ENCODE results near the gene KRT86. TPM values are rescaled to one million over a fixed set of nuclear protein-coding genes. Genes with fewer than 3 reads are reported as not detected.
A peak's percentile ranks its signal among the peaks of the same experiment; 100 is the strongest.
"Not testable (repeated sequence)": the region's sequence is repeated elsewhere in the genome, so short reads cannot be mapped to it uniquely, and the experiment has no call there.

The KRT86 gene
- total and polyA plus RNA-seq, 5 donors: not detected

DNA sequence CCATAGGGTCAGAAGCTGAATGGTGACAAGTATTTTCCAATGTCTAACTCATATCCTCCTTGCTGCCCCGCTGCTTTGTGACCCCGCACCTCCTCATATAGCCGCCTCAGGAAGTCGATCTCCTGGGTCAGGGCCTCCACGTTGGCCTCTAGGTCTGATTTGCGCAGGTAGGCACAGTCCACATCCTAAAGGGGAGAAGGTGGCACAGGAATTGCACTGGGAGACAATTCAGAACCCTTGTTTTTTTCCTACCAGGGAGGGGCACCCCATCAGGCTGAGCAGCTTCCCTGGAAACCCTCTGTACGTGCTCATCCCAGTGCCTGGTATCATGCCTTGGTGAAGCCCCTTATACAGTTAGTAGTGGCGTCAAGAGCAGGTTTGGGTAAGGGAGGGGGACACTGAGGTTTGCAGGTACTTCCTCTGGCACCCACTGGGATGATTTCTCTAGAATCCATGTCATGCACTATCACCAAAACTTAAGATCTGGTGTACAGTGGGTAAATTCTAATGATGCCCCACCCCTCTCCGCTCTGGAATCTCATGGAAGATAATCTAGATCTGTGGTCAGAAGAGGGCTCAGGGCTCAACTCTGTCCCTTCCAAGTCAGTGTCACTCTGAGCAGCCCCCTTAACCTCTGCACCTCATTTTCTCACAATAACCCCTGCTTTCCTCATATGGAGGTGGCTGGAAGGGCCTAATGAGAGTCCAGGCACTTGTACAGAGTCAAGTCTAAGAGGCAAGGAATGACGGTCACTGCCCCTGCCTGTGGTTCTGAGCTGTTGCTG, 20.1 kb upstream of the KRT86 start:
- no peak overlapping the region for H3K4me3 ChIP-seq (ENCODE audit: low read length)
- intact Hi-C loops (cut with DNase I): no loop called here
- 87% methylated on average over 10 of the region's 10 CpGs for WGBS
- H3K27me3 ChIP-seq (ENCODE audit: control insufficient read depth, insufficient read depth): no peaks in the 10 kb centered on the region
- H3K27ac ChIP-seq (ENCODE audit: low read length): no peak overlapping the region
- H3K4me1 ChIP-seq (ENCODE audit: control insufficient read depth, insufficient read depth, low read length): no peaks in the 10 kb centered on the region
- no peak for ATAC-seq
- H3K9me3 ChIP-seq (ENCODE audit: control insufficient read depth, low read length): peaks cover under 1% of the 10 kb centered on the region
- no peak for DNase-seq

DNA sequence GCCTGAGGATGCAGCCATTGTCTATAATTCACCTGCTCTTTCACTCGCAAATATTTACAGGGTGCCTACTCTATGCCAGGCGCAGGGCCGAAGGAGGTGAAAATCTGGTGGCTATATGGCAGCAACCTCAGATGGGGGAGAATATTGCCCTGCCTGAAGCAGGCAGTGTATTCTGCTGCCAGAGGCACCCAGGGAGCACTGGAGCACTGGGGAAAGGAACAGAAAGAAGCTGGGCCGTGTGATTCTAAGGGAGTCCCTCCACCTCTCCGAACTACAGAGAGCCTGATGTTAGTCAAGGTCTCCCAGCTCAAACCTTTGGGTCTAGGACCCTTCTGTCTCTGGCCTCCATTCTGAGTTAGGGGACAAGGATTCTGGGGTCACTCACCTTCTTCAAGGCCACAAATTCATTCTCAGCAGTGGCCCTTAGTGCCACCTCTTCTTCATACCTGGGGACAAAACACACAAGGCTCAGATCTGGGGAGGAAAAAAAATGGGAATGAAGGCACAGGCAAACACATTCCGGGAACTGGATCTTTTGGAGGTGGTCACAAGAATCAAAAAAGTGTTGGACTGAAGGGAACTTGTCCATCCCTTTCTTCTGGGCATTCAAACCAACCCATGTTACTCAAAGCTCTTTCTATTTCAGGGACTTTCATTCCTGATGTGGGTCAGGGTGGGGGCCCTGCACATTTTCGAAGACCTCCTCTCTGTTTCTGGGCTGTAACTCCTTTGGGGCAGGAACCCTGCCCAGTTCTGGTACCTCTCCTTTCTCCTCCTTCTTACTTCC, 19.3 kb upstream of the KRT86 start:
- no peaks in the 10 kb centered on the region for H3K4me1 ChIP-seq (ENCODE audit: control insufficient read depth, insufficient read depth, low read length)
- no peak overlapping the region for H3K4me3 ChIP-seq (ENCODE audit: low read length)
- H3K27ac ChIP-seq (ENCODE audit: low read length): no peak overlapping the region
- intact Hi-C loops (cut with DNase I): no loop called here
- ATAC-seq: no peak
- no peak for DNase-seq
- 74% methylated on average over 7 of the region's 7 CpGs for WGBS
- peaks cover 2% of the 10 kb centered on the region for H3K9me3 ChIP-seq (ENCODE audit: control insufficient read depth, low read length)
- no peaks in the 10 kb centered on the region for H3K27me3 ChIP-seq (ENCODE audit: control insufficient read depth, insufficient read depth)

DNA sequence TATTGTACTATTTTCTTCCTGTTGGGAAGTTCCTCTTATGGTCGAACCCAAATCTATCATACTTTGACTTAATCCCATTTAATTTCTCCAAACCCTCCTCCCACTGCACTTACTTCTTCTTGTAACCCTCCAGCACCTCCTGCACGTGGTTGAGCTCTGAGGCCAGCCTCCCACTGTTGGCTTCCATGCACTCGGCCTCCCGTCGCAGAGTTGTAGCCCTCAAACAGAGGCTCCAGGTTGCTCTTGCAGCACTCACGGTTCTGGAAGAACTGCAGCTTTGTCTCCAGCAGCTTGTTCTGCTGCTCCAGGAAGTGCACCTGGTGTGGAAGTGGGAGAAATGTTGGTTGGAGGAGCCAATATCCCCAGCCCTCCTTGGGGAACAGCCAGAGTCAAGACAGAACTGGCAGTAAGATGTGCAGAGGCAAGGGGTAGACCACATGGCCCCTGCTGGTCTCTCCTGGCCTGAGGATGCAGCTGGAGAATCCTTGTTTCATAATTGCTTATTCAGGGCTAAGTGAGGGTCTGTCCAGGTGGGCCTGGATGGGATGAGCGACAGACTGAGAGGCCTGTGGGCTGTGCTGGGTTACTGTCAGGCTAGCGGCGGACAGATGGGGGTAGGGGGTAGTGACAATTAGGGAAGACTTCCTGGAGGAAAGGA, 18.4 kb upstream of the KRT86 start:
- DNase-seq (no peak), ATAC-seq (no peak)
- Histone ChIP-seq H3K4me3 (ENCODE audit: low read length) (no peak overlapping the region), H3K4me1 (ENCODE audit: control insufficient read depth, insufficient read depth, low read length) (no peaks in the 10 kb centered on the region), H3K27ac (ENCODE audit: low read length) (no peak overlapping the region), H3K9me3 (ENCODE audit: control insufficient read depth, low read length) (peaks cover 2% of the 10 kb centered on the region), H3K27me3 (ENCODE audit: control insufficient read depth, insufficient read depth) (no peaks in the 10 kb centered on the region)
- 83% methylated on average over 9 of the region's 9 CpGs for WGBS
- intact Hi-C loops (cut with DNase I): no loop called here

DNA sequence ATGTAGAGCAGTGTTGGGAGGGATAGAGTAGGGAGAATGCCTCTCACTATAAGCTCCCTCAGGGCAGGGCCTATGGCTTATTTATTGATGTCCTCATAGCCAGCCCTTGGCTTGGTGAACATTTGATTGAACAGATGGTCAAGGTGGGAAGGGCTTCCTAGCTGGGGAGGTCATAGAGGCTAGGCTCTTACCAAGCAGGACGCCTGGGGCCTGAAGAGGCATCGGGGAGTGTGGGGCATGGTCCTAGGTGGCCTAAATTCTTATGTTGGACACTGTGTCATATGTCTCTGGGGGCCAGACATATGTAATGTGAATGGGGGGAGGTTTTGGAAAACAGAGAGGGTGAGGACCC, 17.9 kb upstream of the KRT86 start:
- Histone ChIP-seq H3K9me3 (ENCODE audit: control insufficient read depth, low read length) (peaks cover 2% of the 10 kb centered on the region), H3K27me3 (ENCODE audit: control insufficient read depth, insufficient read depth) (no peaks in the 10 kb centered on the region), H3K4me1 (ENCODE audit: control insufficient read depth, insufficient read depth, low read length) (no peaks in the 10 kb centered on the region), H3K27ac (ENCODE audit: low read length) (no peak overlapping the region), H3K4me3 (ENCODE audit: low read length) (no peak overlapping the region)
- WGBS: 66% methylated on average over 2 of the region's 2 CpGs
- intact Hi-C loops (cut with DNase I): no loop called here
- DNase-seq (no peak), ATAC-seq (no peak)

DNA sequence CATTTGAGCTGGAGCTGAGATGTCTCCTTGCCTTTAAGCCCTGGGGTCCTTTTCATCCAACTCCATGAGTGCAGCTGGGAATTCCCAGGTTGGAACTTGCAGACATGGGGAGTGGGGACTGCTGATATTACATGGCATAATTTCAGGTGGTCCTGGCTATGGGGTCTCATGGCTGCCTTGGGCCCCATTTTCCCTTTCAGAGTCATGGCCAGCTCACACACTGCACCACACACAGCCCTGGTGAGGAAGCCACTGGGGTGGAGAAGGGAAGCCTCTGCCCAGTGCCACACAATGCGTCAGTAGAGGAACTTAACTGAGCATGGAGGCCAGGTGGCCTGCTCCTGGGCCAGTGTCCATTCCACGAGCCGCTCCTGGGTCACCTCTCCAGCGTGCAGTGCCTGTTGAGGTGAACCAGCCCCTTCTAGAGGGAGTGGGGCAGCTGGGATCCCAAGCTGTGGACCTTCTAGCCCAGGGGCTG, 17.3 kb upstream of the KRT86 start:
- Histone ChIP-seq H3K27ac (ENCODE audit: low read length) (no peak overlapping the region), H3K9me3 (ENCODE audit: control insufficient read depth, low read length) (peaks cover 2% of the 10 kb centered on the region), H3K4me3 (ENCODE audit: low read length) (no peak overlapping the region), H3K27me3 (ENCODE audit: control insufficient read depth, insufficient read depth) (no peaks in the 10 kb centered on the region), H3K4me1 (ENCODE audit: control insufficient read depth, insufficient read depth, low read length) (no peaks in the 10 kb centered on the region)
- ATAC-seq: no peak
- WGBS: 90% methylated on average over 4 of the region's 4 CpGs
- no peak for DNase-seq
- intact Hi-C loops (cut with DNase I): no loop called here

DNA sequence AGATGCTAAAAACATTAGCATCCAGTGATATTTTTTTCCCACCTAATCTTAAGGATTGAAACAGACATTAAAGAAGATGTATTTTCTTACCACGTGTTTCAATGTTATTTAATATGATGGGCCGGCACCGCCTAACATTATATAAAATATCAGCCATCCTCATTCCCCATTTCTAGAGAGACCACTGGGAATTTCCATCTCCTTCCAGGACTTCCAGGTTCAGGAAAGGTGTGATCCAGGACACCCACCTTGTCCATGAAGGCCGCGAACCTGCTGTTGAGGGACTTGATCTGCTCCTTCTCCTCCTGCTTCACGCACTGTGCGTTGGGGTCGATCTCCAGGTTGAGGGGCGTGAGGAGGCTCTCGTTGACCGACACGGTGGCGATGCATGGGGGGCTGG, 16.5 kb upstream of the KRT86 start:
- H3K27ac ChIP-seq (ENCODE audit: low read length); DNase-seq; H3K27me3 ChIP-seq (ENCODE audit: control insufficient read depth, insufficient read depth); ATAC-seq; H3K4me3 ChIP-seq (ENCODE audit: low read length); intact Hi-C loops (cut with DNase I); H3K9me3 ChIP-seq (ENCODE audit: control insufficient read depth, low read length); H3K4me1 ChIP-seq (ENCODE audit: control insufficient read depth, insufficient read depth, low read length): not testable (repeated sequence)
- WGBS: 48% methylated on average over 13 of the region's 13 CpGs

DNA sequence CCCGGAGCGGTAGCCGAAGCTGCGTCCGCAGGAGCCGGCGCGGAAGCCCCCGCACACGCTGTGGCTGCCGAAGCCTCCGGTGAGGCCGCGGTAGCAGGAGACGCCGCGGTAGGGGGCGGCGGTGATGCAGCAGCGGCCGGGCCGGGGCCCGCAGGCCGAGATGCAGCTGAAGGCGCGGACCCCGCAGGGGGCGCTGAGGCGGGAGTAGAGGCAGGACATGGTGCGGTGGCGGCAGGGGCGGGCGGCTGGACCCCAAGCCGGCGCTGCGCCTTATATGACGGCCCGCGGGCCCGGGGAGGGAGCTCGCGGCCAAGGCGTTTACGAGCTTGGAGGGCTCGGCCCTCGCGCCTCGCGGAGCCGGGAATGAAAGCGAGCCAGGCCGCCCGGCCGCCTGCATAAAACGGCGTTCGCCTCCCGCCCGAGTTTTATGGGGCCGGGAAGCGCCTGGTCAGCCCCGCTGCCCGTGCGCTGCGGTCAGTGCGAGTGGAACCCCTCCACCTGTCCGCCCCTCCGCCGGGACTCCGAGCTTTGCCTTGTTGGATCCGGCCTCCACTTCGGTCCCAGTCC, 16.0 kb upstream of the KRT86 start:
- DNase-seq: peak; percentile 30 to 70 (median 67)
- peak overlapping the region; percentile 9 for H3K4me3 ChIP-seq (ENCODE audit: low read length)
- peaks cover 2% of the 10 kb centered on the region for H3K9me3 ChIP-seq (ENCODE audit: control insufficient read depth, low read length)
- no peaks in the 10 kb centered on the region for H3K4me1 ChIP-seq (ENCODE audit: control insufficient read depth, insufficient read depth, low read length)
- 6% methylated on average over 72 of the region's 72 CpGs for WGBS
- H3K27ac ChIP-seq (ENCODE audit: low read length): no peak overlapping the region
- no peaks in the 10 kb centered on the region for H3K27me3 ChIP-seq (ENCODE audit: control insufficient read depth, insufficient read depth)
- peak; percentile 35 to 47 for ATAC-seq
- intact Hi-C loops (cut with DNase I): no loop called here

DNA sequence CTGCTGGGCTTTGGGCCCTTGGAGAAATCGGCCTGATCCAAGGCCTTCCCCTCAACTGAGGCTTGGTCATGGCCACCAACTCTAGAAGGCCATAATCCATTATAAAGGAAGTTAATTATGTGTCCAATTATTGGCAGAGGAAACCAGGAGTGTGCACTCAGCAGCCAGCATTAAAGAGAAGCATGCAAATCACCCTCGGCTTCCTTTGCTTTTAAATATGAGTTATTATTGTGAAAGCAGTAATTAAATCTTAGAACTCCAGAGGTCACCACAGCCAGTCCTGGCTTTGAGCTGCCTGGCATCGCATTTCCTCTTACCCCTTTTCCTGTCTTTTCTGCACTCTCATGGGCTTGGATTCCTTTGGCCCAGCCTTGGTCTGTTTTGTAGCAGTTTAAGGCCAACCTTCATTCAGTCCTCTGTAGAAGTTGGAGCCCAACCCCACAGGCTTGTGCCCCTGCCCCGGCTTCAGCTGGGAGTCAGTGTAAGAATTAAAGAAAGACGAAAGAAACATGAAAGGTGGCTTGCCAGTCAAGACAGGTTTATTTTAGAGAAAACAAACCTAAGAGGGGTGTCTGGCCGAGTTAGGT, 14.7 kb upstream of the KRT86 start:
- DNase-seq: no peak
- no peak overlapping the region for H3K27ac ChIP-seq (ENCODE audit: low read length)
- no peak overlapping the region for H3K4me3 ChIP-seq (ENCODE audit: low read length)
- no peaks in the 10 kb centered on the region for H3K4me1 ChIP-seq (ENCODE audit: control insufficient read depth, insufficient read depth, low read length)
- H3K27me3 ChIP-seq (ENCODE audit: control insufficient read depth, insufficient read depth): no peaks in the 10 kb centered on the region
- intact Hi-C loops (cut with DNase I): no loop called here
- H3K9me3 ChIP-seq (ENCODE audit: control insufficient read depth, low read length): peaks cover 2% of the 10 kb centered on the region
- 81% methylated on average over 6 of the region's 6 CpGs for WGBS
- no peak for ATAC-seq

DNA sequence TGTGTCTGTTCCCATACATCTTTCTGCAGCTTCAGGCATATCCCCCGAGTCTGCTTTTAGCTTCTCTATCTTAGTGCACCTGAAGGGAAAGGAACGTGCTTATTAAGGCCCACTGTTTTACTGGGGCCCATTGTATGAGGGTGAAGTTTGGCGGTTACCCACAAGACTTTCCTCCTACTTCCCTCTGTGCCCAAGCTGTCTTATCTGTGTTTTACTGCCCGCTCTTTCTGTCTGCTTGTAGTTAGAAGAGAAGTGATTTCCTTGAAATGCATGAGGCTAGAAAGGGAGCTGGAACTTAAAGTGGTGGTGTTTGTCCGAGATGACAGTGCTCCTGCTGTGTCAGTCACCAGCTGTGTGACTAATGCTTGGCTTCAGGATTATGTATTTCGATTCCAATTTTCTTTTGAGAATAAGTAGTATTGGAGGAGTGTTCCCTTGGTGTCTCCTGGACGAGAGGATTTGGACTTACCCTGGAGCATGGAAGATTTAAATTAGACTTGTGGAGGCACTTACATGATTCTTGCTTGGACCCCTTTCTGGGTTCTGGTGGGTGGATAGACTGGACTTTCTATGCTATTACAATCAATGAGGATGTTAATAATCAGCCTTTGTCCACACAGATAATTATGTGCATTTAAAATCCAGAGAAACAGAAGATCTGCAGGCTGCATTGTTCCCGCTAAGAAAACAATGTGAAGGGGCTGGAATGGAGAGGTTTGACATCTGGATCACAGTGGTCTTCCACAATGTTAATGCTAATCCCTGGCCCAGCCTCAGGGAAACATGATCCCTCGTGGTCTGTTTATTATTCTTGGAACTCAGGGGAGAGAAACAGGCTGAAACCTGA, 13.9 kb upstream of the KRT86 start:
- H3K27ac ChIP-seq (ENCODE audit: low read length): no peak overlapping the region
- no peak for ATAC-seq
- H3K27me3 ChIP-seq (ENCODE audit: control insufficient read depth, insufficient read depth): no peaks in the 10 kb centered on the region
- WGBS: 66% methylated on average over 9 of the region's 9 CpGs
- H3K9me3 ChIP-seq (ENCODE audit: control insufficient read depth, low read length): peaks cover 2% of the 10 kb centered on the region
- no peaks in the 10 kb centered on the region for H3K4me1 ChIP-seq (ENCODE audit: control insufficient read depth, insufficient read depth, low read length)
- intact Hi-C loops (cut with DNase I): no loop called here
- no peak for DNase-seq
- H3K4me3 ChIP-seq (ENCODE audit: low read length): no peak overlapping the region

DNA sequence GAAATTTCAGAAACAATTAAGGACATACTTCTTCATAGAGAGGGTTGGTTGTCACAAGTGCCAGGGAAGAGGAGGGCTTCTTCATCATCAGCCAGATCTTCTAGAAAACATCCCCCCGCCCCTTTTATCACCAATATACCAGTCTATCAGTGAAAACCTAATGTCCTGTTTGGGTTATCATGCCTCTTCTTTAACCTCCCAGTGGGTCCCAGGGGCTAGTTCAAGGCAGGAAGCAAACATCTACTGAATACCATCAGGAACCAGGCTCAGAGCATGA, 13.3 kb upstream of the KRT86 start:
- H3K27ac ChIP-seq (ENCODE audit: low read length): no peak overlapping the region
- no peaks in the 10 kb centered on the region for H3K27me3 ChIP-seq (ENCODE audit: control insufficient read depth, insufficient read depth)
- no peak overlapping the region for H3K4me3 ChIP-seq (ENCODE audit: low read length)
- no peak for DNase-seq
- WGBS: 49% methylated on average over 1 of the region's 1 CpG
- intact Hi-C loops (cut with DNase I): no loop called here
- no peaks in the 10 kb centered on the region for H3K4me1 ChIP-seq (ENCODE audit: control insufficient read depth, insufficient read depth, low read length)
- peaks cover 2% of the 10 kb centered on the region for H3K9me3 ChIP-seq (ENCODE audit: control insufficient read depth, low read length)
- no peak for ATAC-seq
